Measurements from ENCODE around the gene LENG1. TPM values are rescaled to one million over a fixed set of nuclear protein-coding genes. Genes with fewer than 3 reads are reported as not detected.

LENG1 gene
- total and polyA plus RNA-seq, 2 experiments from 2014 or later: 8.4 to 15.0 TPM

DNA sequence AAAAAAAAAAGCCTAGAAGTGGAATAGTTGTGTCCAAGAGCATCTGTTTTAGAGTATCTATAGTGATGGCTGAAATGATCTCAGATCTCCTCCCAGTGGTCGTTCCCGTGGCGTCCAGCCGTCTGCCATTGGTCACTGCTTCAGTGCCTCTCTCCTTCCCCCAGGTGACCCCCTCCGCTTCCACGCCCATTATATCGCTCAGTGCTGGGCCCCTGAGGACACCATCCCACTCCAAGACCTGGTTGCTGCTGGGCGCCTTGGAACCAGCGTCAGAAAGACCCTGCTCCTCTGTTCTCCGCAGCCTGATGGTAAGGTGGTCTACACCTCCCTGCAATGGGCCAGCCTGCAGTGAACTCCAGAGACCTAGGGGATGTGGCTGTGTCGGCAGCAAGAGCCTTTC, 33.5 kb upstream of the LENG1 start:
- Histone ChIP-seq H3K9me3 (ENCODE audit: low read depth) (no peaks in the 10 kb centered on the region), H3K27me3 (no peaks in the 10 kb centered on the region), H4K20me1 (ENCODE audit: insufficient read depth, poor library complexity, severe bottlenecking) (no peaks in the 10 kb centered on the region), H3K4me2 (no peak overlapping the region), H3K27ac (no peak overlapping the region), H3K9me2 (replicated peaks; ENCODE audit: insufficient read depth) (no peaks in the 10 kb centered on the region), H3K4me1 (ENCODE audit: insufficient read depth) (peaks cover 10% of the 10 kb centered on the region), H3K36me3 (replicated peaks; ENCODE audit: insufficient read depth, low read depth) (no peaks in the 10 kb centered on the region), H2AFZ (no peak overlapping the region), H3K79me2 (peaks cover 31% of the 10 kb centered on the region), H3K4me3 (no peak overlapping the region)
- 94% methylated on average over 11 of the region's 11 CpGs for WGBS (ENCODE audit: low lambda C conversion rate, missing lambda C conversion rate)
- DNase-seq (ENCODE audit: low spot score): no peak
- no peak for TF ChIP-seq EZH2phosphoT487 (IDR thresholded peaks at IDR 0.05; ENCODE audit: low read depth, severe bottlenecking, unreplicated experiment)
- TF ChIP-seq EZH2 (IDR thresholded peaks at IDR 0.05; ENCODE audit: borderline replicate concordance): no peak
- TF ChIP-seq, protein P1, sequence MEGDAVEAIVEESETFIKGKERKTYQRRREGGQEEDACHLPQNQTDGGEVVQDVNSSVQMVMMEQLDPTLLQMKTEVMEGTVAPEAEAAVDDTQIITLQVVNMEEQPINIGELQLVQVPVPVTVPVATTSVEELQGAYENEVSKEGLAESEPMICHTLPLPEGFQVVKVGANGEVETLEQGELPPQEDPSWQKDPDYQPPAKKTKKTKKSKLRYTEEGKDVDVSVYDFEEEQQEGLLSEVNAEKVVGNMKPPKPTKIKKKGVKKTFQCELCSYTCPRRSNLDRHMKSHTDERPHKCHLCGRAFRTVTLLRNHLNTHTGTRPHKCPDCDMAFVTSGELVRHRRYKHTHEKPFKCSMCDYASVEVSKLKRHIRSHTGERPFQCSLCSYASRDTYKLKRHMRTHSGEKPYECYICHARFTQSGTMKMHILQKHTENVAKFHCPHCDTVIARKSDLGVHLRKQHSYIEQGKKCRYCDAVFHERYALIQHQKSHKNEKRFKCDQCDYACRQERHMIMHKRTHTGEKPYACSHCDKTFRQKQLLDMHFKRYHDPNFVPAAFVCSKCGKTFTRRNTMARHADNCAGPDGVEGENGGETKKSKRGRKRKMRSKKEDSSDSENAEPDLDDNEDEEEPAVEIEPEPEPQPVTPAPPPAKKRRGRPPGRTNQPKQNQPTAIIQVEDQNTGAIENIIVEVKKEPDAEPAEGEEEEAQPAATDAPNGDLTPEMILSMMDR (IDR thresholded peaks at IDR 0.05; ENCODE audit: poor library complexity): no peak

DNA sequence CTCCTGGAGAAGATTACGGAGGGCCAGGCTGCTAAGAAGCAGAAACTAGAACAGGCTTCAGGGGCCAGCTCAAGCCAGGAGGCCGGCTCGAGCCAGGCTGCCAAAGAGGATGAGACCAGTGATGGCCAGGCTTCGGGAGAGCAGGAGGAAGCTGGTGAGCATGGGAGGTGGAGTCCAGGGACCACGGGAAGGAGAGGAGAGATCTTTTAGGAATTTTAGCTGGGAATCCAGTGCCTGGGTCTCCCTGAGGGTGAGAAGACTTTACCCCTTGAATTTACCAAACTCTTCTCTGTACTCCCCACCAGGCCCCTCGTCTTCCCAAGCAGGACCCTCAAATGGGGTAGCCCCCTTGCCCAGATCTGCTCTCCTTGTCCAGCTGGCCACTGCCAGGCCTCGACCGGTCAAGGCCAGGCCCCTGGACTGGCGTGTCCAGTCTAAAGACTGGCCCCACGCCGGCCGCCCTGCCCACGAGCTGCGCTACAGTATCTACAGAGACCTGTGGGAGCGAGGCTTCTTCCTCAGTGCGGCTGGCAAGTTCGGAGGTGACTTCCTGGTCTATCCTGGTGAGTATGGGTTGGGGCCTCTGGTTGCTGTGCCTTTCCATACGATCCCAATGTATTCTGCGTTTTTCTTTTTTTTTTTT, 32.4 kb upstream of the LENG1 start:
- TF ChIP-seq EZH2 (IDR thresholded peaks at IDR 0.05; ENCODE audit: borderline replicate concordance) (no peak), EZH2phosphoT487 (IDR thresholded peaks at IDR 0.05; ENCODE audit: low read depth, severe bottlenecking, unreplicated experiment) (no peak)
- TF ChIP-seq, protein P1 (IDR thresholded peaks at IDR 0.05; ENCODE audit: poor library complexity): no peak
- 64% methylated on average over 19 of the region's 19 CpGs for WGBS (ENCODE audit: low lambda C conversion rate, missing lambda C conversion rate)
- Histone ChIP-seq H2AFZ (no peak overlapping the region), H3K27ac (peak overlapping the region; percentile 92), H3K4me1 (ENCODE audit: insufficient read depth) (peaks cover 10% of the 10 kb centered on the region), H3K27me3 (no peaks in the 10 kb centered on the region), H3K9me3 (ENCODE audit: low read depth) (no peaks in the 10 kb centered on the region), H3K79me2 (peaks cover 39% of the 10 kb centered on the region), H4K20me1 (ENCODE audit: insufficient read depth, poor library complexity, severe bottlenecking) (no peaks in the 10 kb centered on the region), H3K36me3 (replicated peaks; ENCODE audit: insufficient read depth, low read depth) (no peaks in the 10 kb centered on the region), H3K4me2 (peak overlapping the region; percentile 93), H3K4me3 (peak overlapping the region; percentile 47), H3K9me2 (replicated peaks; ENCODE audit: insufficient read depth) (no peaks in the 10 kb centered on the region)
- no peak for DNase-seq (ENCODE audit: low spot score)

DNA sequence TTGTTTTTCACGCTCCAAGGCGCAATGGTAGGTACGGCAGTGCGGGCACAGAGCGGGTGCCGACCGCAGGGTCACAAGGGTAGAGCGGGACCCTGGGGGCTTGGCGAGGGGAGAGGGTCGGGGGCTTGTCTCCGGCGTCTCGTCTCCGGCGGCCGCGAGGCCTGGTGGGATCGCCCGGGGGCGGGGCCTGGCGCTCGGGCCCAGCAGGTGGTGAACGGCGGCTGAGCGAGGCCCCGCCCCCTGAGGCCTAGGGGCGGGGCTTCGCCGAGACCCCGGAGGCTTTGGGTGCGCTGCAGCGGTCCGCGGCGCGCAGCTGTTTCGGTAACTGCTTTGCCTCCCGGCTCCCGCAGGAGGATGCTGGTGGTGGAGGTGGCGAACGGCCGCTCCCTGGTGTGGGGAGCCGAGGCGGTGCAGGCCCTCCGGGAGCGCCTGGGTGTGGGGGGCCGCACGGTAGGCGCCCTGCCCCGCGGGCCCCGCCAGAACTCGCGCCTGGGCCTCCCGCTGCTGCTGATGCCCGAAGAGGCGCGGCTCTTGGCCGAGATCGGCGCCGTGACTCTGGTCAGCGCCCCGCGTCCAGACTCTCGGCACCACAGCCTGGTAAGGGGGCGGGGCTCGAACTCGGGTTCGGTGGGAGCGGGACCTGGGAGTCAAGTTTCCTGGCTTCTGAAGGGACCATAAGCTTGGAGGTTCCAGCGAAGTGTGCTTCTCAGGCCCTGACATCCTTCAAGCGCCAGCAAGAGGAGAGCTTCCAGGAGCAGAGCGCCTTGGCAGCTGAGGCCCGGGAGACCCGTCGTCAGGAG, 31.7 kb upstream of the LENG1 start, which contains the start of gene TSEN34:
Gene TSEN34 (plus strand): TSS at position 298 of the 800 bp plus-strand sequence. CDS start 57 bp downstream, at position 355.
- DNase-seq (ENCODE audit: low spot score): peak; percentile 97
- no peak for TF ChIP-seq EZH2 (IDR thresholded peaks at IDR 0.05; ENCODE audit: borderline replicate concordance)
- TF ChIP-seq, protein P1 (IDR thresholded peaks at IDR 0.05; ENCODE audit: poor library complexity): no peak
- no peak for TF ChIP-seq EZH2phosphoT487 (IDR thresholded peaks at IDR 0.05; ENCODE audit: low read depth, severe bottlenecking, unreplicated experiment)
- Histone ChIP-seq H3K79me2 (peaks cover 43% of the 10 kb centered on the region), H3K4me2 (peak within 1 kb of the TSS; percentile 93), H3K27ac (peak within 1 kb of the TSS; percentile 92), H3K4me3 (peak within 1 kb of the TSS; percentile 47), H3K9me2 (replicated peaks; ENCODE audit: insufficient read depth) (no peaks in the 10 kb centered on the region), H2AFZ (peak within 1 kb of the TSS; percentile 46), H4K20me1 (ENCODE audit: insufficient read depth, poor library complexity, severe bottlenecking) (no peaks in the 10 kb centered on the region), H3K9me3 (ENCODE audit: low read depth) (no peaks in the 10 kb centered on the region), H3K36me3 (replicated peaks; ENCODE audit: insufficient read depth, low read depth) (no peaks in the 10 kb centered on the region), H3K4me1 (ENCODE audit: insufficient read depth) (peaks cover 10% of the 10 kb centered on the region), H3K27me3 (no peaks in the 10 kb centered on the region)
- WGBS (ENCODE audit: low lambda C conversion rate, missing lambda C conversion rate): 1% methylated on average over 52 of the region's 77 CpGs

Measured in hepatocyte (in vitro differentiated cells).